Activated CD4-positive, alpha-beta T cell treated with anti-CD3 and anti-CD28 coated beads, Interleukin-2, amount 50 U/mL, for 16 hours (primary cell): ENCODE measurements around the gene GPR42.
"Not testable (repeated sequence)": the region's sequence is repeated elsewhere in the genome, so short reads cannot be mapped to it uniquely, and the experiment has no call there.

Source experiments
- DNase-seq: peaks from one replicate; pipeline ENCODE4 v3.0.0-alpha.2; 2020

GPR42 gene

DNA sequence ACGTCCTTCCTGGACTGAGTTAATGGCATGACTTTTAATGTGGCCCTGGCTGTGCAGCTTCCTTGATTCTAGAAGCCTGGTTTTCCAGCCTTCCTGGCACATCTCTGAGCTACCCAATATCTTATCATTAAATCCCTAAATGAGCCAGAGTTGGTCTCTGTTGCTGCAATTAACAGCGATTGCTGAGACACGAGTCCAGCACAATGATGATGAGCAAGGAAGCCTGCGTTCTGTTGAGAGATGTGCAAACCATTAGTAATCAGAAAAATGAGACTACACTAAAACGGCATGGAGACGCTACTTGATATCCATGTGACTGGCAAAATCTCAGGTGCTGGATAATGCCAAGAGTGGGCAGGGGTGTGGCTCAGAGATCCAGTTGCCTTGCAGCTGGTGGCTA is 26.2 kb downstream of the GPR42 start:
- DNase-seq = no peak

DNA sequence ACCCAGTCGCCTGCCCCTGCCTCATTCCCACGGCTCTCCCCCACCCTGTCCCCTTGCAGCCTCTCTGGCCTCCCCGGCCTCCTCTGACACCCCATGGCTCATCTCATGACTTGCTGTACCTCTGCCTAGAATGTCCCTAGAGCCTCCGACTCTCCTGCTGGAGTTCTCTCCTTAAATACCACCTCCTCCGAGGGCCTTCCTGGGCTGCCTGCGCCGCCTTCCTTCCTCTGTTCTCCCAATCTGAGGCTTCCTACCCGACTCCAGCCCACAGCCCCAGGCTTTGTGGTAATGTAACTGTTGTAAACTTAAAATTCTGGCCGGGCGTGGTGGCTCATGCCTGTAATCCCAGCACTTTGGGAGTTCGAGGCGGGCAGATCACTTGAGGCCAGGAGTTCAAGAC is 27.7 kb downstream of the GPR42 start:
- DNase-seq = no peak

DNA sequence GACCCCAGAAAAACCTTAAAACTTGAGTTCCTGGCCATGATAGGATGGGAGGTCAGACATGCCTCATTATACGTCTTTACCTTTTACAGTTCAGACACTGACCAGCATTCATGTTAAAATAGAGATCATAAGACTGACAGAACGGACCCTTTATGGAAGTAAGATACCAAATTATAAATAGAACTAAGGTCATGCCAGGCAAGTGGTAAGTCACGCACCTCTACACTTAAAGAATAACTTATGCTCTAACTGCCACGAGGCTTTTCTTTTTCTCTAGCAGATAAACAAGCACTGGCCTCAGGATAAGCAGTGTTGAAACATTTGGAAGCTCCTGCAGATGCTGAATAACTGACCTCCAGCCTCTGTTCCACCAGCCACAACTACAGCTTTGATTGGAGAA is 28.4 kb downstream of the GPR42 start:
- DNase-seq = no peak

DNA sequence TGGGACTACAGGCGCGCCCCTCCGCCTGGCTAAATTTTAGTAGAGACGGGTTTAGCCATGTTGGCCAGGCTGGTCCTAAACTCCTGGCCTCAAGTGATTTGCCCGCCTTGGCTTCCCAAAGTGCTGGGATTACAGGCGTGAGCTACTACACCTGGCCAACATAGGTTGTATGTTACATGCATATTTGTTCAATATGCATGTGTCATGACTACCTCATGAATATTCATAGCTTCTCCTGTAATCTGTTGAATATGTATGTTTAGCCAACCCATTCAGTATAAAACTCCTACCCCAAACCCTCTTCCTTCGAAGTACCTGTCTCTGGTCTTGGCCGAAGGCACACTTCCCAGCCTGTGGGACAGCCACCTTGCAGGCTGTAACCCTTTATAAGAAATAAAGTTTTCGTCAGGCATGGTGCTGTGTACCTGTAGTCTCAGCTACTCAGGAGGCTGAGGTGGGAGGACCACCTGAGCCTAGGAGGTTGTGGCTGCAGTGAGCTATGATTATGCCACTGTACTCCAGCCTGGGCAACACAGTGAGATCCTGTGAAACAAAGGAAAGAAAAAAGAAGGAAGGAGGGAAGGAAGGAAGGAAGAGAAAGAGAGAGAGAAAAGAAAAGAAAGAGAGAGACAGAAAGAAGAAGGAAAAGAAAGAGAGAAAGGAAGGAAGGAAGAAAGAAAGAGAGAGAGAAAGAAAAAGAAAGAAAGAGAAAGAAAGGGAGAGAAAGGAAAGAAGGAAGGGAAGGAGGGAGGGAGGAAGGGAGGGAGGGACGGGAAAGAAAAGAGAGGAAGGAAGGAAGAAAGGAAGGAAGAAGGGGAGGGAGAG is 29.3 kb downstream of the GPR42 start:
- no peak for DNase-seq

DNA sequence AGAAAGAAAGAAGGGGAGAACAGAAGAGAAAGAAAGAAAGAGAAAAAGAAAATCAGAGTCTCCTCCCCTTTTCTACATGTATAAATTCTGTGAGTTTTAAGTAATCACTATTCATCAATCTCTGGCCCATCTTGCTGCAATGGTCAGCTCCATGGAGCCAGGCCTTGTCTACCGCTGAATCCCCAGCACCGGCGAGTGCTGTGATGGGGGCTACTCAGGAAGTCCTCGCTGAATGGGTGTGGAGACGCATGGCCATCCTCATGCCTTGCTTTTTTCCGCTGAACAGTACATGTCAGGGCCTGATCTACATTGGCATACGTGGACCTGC is 29.9 kb downstream of the GPR42 start:
- no peak for DNase-seq

DNA sequence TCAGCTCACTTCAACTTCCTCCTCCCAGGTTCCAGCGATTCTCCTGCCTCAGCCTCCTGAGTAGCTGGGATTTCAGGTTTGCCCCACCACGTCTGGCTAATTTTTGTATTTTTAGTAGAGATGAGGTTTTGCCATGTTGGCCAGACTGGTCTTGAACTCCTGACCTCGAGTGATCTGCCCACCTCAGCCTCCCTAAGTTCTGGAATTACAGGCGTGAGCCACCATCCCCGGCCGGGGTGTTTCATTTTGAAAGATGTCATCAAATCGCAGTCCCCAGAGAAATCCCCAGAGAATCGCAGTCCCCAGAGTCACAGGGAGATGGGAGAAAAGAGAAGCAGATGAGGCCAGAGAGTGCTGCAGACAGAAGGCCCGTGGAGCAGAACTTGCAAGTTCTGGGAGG is 30.5 kb downstream of the GPR42 start:
- DNase-seq = not testable (repeated sequence)

DNA sequence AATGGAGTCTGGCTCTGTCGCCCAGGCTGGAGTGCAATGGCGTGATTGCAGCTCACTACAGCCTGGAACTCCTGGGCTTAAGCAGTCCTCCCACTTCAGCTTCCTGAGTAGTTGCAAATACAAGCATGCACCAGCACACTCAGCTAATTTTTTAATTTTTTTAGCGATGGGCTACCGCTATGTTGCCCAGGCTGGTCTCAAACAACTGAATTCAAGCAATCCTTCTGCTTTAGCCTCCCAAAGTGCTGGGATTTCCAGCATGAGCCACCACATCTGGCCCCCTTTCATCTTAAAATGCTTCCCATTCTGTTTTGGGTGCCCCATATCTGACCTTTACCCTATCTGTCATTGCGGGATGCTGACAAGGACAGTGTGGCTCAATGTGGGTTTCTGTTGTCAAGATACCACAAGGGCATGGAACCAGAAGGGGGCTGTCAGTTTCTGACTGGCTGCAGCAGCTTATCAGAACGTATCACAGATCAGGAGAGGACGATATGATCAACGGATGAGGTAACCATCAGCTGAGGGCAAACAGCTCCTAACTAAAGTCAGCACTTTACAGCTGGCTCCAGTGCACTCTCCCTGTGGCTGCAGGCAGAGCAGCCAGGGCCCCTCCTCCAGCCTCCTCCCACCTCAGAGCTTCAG is 32.4 kb downstream of the GPR42 start:
- DNase-seq = peak; percentile 39

DNA sequence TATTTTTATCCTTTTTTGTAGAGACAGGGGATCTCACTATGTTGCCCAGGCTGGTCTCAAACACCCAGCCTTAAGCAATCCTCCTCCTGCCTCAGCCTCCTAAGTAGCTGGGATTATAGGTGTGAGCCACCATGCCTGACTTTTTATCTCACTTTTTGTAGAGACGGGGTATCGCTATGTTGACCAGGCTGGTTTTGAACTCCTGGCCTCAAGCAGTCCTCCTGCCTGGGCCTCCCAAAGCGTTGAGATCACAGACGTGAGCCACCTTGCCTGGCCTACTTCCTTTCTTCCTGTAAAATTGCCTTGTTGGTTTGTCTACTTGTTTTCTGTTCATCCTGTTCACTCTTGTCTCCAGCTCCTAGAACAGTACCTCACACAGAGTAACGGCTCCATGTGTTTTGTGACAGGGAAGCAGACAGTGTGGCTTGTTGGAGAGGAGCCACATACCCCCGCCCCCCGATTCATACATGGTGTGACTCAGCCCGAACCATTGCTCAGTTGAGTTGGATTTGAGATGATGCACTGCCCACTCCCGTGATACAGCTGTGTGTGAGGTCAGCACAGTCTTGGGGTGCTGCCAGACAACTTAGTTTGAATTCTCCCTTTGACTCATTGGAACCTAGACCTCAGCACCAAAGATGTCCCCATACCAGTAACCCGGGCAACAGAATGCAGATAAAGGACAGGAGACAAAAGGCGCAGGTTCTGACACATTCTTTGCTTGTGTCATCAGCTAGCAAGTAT is 34.2 kb downstream of the GPR42 start:
- peak; percentile 69 for DNase-seq

DNA sequence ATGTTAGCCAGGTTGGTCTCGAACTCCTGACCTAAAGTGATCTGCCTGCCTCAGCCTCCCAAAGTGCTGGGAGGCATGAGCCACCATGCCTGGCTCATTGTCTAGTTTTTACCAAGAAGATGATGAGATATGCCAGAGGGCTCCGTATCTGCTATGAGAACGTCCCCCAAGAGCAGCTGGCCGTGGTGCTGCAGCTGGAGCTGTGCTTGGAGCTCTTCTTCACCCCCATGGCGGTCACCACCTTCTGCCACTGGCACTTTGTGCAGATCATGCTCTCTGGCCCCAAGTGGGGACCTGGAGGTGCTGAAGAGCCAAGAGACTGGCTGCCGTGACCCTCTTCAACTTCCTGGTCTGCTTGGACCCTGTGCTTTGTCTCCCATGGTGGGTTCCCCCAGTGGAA is 36.8 kb downstream of the GPR42 start:
- no peak for DNase-seq

DNA sequence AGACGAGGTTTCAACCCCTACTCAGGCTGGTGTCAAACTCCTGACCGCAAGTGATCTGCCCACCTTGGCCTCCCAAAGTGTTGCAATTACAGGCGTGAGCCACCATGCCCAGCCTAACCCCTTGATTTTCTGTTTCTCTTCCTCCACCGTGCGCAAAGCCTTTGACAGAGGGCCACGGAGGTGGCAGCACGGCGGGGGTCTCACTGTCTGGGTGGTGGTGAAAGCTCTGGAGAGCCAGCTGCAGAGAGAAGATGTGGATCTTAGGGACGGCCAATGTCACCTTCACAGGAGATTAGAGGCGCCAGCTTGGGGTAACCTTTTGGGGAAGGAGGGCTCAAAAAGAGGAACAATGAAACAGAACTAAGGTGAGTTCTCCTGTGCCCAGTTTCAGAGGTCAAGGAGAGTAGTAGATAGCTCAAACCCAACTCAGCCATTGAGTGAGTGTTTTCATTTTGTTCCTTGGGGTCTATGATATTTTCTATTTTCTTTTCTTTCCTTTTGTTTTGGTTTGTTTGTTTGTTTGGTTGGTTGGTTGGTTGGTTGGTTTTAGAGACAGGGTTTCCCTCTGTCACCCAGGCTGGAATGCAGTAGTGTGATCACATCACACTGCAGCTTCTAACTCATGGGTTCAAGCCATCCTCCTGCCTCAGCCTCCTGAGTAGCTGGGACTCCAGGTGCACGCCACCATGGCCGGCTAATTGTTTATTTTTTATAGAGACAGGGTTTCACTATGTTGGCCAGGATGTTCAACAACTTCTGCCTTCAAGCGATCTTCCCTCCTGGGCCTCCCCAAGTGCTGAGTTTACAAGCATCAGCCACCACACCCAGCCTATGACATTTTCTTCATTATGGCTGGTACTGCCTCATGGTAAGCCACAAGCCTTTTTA is 37.7 kb downstream of the GPR42 start:
- DNase-seq = no peak

DNA sequence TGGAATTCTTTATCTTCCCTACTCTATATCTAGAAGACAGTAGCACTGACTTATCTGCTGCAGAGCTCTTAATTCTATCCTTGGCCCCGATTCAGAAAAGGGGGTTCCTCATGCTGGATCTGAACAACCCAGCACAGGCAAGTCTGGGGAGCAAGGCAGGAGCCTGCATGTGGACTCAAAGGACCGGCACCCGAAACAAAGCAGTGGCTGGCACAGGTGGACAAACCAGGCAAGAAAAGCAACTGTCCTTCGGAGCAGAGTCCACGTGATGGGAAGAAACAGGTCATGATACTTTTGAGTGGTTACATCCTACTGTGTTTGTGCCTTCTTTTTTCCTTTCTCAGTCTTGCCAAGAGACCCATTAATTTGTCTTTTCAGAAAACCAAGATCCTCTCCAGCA is 38.3 kb downstream of the GPR42 start:
- no peak for DNase-seq

DNA sequence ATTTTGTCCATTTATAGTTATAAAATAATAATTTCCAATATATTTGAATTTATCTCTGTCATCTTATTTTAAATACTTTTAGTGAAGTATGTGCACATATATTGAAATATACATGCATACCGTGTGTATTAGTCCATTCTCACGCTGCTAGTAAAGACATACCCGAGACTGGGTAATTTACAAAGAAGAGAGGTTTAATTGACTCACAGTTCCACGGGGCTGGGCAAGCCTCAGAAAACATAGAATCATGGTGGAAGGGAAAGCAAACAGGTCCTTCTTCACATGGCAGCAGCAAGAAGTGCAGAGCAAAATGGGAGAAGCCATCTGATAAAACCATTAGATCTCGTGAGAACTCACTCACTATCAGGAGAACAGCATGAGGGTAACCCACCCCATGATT is 39.6 kb downstream of the GPR42 start:
- no peak for DNase-seq

DNA sequence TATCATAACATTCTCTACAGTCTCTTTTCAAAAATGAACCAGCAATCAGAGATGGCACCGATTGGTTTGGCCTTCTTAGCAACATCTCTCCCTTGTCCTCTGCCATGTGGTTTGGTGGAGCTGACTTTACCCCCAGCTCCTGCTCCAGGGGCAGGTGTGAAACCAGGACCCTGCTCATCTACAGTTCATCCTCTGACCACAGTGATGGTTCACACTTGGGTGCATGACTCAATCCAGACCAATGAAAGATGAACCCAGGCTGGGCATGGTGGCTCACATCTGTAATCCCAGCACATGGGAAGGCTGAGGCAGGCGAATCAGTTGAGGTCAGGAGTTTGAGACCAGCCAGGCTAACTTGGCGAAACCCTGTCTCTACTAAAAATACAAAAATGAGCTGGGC is 43.6 kb downstream of the GPR42 start:
- peak; percentile 25 for DNase-seq

DNA sequence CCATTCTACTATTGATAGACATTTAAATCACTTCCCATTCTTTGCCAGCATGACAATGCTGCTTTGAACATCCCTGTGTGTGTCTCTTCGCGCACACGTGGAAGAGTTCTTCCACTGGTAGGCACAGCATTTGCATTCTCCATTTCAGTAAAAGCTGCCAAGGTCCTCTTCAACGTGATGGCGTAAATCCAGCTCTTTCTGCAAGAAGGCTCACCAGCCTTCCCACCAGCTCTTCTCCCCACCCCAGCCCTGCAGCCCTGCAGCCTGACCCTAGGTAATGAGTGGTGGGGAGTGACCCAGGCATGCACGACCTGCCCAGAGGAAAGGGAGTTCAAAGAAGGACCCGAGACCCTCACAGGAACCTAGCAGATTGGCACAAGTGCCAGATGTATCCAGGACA is 45.5 kb downstream of the GPR42 start:
- no peak for DNase-seq

DNA sequence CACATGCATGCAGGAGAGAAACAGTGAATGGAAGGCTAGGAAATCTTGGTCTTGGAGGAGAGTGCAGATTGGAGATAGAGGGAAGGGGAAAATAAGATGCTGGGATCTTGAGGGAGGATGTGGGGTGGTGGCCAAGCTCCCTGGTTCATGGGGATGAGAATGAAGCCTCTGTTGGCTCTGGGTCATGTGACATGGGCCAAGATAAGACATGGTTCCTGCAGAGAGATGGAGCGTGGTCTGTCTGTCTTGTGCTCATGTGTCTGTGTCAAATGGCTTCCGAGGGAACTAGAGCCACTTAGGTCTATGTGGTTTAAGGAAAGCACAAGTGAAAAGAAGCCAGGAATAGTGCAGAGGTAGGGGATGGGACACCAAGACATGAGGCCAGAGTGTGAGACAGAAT is 46.4 kb downstream of the GPR42 start:
- DNase-seq = no peak

DNA sequence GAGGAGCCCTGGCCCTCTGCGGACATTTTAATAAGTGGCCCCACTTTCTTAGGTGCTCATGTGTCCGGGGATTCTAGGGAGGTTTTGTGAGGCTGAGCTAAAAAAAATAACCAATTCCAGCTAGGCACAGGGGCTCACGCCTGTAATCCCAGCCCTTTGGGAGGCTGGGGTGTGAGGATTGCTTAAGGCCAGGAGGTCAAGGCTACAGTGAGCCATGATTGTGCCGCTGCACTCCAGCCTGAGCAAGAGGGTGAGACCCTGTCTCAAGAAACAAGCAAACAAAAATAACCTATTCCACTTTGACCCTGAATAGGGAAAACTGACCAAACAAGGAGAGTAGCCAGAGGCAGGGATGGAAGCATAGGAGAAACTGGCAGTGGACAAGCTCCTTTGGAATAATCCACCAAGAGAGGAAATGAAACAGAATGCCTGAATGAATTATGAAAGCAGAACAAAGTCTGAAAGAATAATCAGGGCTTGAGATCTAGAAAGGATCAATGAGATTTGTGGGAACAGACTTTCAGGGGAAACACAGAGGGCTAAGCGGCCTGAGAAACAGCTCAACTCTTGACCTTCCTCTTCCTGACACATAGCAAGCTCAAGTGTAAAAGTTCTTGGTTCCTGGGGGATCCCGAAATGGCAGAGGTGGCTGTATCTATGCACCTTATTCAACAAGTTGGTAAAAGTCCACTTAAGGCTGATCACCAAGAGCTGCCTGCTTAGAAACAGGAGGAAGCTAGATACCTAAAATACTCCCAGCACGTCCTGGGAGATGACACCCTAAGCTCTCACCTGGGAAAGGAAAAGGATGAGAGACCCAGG is 47.1 kb downstream of the GPR42 start:
- no peak for DNase-seq

DNA sequence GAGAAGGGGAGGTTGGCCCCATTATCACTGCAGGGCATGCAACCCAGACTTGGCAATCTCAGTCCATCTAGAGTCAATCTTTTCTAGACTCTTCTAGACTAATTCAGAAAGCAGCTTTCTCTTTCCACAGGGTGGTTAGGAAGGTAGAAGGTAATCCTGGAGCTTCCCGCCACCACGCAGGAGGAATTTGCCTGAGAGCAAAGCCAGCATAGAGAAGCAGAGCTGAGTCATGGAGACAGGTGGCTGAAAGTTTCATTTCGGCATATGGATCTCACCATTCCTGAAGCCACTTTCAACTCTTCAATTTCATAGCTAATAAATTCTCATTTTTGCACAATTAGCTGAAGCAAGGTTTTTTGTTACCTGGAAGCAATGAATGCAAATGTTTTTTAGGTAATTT is 48.2 kb downstream of the GPR42 start:
- DNase-seq = no peak

DNA sequence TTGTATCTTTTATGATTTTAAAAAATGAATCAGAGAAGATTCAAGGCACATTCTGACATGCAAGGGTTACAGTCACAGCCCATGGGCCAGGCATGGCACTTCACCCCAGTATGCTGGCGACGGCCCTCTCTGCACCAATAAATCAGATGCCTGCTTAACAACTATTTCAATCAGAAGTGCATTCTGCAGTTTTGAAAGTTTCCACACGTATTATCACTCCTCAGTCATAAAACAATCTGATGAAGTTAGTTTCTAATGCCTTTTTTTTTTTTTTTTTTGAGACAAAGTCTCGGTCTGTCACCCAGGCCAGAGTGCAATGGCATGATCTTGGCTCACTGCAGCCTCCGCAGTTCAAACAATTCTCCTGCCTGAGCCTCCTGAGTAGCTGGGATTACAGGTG is 48.9 kb downstream of the GPR42 start:
- DNase-seq = no peak

DNA sequence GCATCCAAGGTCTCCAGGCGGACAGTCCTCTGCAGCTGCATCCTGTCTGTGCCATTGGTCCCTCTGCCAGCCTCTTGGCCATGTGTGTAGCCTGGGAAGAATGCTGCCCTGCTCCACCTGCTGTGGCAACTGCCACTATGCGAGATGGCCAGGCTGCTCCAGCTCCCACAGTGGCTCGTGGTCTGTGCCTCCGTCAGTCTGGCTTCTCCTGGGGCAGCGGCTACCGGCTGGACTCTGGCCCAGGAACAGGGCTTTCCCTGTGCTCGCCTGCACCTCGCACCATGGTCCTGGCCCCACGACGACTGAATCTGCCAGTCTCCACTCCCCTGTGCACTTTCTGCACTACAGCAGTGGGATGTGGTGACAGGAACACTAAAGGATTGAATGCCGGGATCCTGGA is 50.5 kb downstream of the GPR42 start:
- no peak for DNase-seq
